HG03575 (cell line): ENCODE results near the gene DHFR2.
"Not testable (repeated sequence)": the region's sequence is repeated elsewhere in the genome, so short reads cannot be mapped to it uniquely, and the experiment has no call there.

Experiments used
- ATAC-seq: cut with Tn5 transposase; IDR thresholded peaks from one replicate; pipeline ENCODE4 v1.9.1; 2021; ENCODE audit not compliant: unreplicated experiment, insufficient number of reproducible peaks, low FRiP score; ENCODE audit errors: extremely low read depth

Gene DHFR2

GRCh38 chr3:94066506-94067500 lies 4.1 kb upstream of the DHFR2 start:
- no peak for ATAC-seq

- no peak for ATAC-seq
These were observed 3.2 kb upstream of the DHFR2 start for GRCh38 chr3:94065819-94066480.

- no peak for ATAC-seq
These were observed 2.4 kb upstream of the DHFR2 start for GRCh38 chr3:94065122-94065521.

DNA sequence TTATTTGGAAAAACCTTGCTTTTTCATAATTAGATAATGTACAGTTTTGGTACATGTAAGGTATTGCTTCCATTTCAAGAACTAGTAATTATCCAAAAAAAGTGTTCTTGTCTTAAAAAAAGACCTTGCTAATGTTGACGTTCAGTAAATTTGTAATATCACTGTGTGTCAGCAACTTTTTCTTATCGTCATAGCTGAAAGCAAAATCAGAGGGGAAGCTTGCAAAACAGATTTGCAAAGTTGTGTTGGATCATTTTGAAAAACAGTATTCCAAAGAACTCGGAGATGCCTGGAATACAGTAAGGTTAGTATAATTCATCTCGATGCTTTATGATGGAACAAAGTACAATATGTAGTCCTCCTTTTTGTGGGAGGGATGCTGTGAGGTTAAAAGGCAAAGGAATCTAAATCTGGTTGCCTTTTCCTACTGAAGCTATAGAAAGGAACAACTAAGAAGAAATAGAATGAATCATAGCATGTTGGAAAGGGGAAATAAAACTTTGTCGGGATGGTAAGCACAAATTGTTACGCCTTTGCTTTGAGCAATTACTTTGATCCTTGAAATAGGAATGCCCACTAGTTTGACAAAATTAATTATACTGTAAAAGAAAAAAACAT lies 1.6 kb upstream of the DHFR2 start:
- no peak for ATAC-seq

DNA sequence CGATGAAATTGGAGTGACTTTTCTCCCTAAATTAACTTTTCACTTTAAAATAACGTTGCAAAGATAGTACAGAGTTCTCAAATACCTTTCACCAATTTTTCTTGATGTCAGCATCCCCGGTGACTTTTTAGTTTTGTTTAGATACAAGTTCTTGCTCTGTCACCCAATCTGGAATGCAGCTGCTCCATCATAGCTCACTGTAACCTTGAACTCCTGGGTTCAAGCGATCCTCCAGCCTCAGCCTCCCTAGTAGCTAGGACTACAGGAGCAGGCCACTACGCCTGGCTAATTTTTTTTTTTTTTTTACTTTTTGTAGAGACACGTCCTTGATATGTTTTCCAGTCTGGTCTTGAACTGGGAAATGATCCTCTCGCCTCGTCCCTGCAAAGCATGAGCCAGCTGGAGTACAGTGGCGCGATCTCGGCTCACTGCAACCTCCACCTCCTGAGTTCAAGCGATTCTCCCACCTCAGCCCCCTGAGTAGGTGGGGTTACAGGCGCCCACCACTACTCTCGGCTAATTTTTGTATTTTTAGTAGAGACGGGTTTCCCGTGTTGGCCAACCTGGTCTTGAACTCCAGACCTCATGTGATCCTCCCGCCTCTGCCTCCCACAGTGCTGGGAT lies 892 bp upstream of the DHFR2 start:
- no peak for ATAC-seq

DNA sequence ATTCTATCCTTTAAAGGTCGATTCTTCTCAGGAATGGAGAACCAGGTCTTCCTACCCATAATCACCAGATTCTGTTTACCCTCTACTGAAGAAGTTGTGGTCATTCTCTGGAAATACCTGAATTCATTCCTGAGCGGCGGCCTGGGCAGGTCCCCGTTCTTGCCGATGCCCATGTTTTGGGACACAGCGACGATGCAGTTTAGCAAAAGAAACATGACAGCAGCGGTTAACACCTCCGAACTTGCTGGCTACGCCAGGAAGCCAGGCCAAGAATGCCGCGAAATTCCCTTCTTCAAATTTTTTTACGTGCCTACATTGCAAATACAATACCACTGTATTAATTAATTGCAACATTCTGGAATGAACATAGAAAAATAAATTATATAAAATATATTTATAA lies 1.4 kb downstream of the DHFR2 start:
- no peak for ATAC-seq

DNA sequence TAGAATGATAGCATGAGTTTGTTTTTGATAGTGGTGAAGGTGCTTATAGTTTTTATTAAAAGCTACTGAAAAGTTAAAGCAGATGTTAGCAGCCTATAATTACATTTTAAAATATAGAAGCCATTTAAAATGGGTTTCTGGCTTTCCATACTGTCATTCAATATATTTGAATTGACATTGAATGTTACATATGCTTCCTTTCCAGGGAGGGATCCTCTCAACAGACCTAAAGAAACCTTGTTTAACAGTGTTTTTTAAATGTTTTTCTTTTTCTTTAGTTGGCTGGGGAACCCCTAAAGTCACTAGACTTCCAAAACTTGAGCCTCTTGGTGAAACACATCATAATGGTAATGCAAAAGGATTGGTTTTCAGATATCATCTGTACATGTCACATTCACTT lies 12.2 kb downstream of the DHFR2 start:
- ATAC-seq: no peak

DNA sequence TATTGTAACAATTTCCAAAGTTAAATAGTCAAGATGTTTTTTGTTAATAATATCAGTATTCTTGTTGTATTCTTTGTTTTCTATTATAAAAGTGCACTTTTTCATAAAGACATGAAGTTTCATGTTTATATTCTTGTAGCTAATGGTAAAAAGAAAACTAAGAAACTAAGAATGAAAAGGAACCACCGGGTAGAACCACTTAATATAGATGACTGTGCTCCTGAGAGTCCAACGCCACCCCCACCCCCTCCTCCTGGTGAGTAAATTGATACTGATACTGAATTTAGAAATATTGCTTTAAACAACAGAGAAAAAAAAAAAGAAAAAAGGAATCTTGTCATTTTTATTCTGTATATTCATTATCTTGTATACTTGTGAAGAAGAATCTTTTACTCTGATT lies 13.4 kb downstream of the DHFR2 start:
- no peak for ATAC-seq

GRCh38 chr3:94046533-94046932 lies 16.2 kb downstream of the DHFR2 start:
- no peak for ATAC-seq

DNA sequence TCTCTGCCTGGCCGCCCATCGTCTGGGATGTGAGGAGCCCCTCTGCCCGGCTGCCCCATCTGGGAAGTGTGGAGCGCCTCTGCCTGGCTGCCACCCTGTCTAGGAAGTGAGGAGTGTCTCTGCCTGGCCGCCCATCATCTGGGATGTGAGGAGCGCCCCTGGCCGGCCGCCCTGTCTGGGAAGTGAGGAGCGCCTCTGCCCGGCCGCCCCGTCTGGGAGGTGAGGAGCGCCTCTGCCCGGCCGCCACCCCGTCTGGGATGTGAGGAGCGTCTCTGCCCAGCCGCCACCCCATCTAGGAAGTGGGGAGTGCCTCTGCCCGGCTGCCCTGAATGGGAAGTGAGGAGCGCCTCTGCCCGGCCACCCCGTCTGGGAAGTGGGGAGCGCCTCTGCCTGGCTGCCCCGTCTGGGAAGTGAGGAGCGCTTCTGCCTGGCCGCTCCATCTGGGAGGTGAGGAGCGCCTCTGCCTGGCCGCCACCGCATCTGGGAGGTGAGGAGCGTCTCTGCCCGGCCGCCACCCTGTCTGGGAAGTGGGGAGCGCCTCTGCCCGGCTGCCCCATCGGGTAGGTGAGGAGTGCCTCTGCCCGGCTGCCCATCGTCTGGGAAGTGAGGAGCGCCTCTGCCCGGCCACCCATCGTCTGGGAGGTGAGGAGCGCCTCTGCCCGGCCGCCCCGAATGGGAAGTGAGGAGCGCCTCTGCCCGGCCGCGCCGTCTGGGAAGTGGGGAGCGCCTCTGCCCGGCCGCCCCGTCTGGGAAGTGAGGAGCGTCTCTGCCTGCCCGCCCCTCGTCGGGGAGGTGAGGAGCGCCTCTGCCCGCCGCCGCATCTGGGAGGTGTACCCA lies 18.4 kb downstream of the DHFR2 start:
- ATAC-seq: not testable (repeated sequence)

GRCh38 chr3:94043285-94043684 lies 19.4 kb downstream of the DHFR2 start:
- no peak for ATAC-seq

DNA sequence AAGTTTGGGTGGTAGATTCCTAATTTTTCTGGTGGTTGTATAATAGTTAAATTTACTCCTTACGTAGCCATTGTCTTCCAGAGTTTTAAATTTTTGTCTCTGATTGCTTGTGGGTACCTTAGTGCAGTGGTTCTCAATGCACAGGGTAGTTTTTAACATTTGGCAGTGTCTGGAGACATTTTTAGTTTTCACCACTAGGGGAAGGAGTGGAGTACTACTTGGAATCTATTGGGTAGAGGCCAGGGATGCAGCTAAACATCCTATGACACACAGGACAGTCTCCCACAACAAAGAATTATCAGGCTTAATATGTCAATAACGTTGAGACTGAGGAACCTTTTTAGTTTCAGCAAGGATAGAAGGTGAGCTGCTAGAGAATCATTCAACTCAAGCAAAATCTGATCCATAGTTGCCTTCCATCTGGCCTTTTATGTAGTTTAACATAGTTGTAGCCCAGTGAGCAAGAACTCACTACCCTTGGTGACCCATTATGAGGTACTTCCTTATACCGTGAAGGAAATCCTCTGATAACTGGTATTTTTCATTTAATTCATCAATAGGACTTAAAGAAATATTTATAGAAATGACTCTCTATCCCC lies 25.7 kb downstream of the DHFR2 start:
- ATAC-seq: no peak

GRCh38 chr3:94028093-94028837 lies 34.5 kb downstream of the DHFR2 start, which contains the start of gene STX19:
STX19 (minus strand) TSS chr3:94028597; CDS start chr3:94015269, 13,328 bp downstream.
- no peak for ATAC-seq

DNA sequence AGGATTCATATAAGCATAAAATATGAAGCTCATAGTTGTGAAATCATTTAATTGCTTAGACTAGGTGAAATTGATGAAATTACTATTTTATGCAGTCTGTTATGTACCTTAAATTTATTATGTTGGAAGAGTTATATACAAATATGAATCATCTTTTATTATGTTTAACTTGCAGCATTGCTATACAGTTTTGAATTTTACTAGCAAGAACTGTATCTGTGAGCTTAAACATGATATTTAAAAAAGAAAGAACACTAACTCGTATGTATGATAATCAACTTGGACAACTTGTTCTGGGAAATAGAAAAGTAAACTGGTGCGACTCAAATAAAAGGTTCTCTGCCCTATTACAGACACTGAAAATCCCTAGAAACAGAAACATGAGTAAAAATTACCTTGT lies 36.1 kb downstream of the DHFR2 start:
- no peak for ATAC-seq

GRCh38 chr3:94024385-94024784 lies 38.3 kb downstream of the DHFR2 start:
- ATAC-seq: no peak

GRCh38 chr3:94020293-94020692 lies 42.4 kb downstream of the DHFR2 start:
- no peak for ATAC-seq

GRCh38 chr3:94019659-94020058 lies 43.1 kb downstream of the DHFR2 start:
- ATAC-seq: no peak
